ENCODE results near the gene SERTAD1.

GRCh38 chr19:40407714-40408597 lies 17.8 kb downstream of the SERTAD1 start:
- TF ChIP-seq, protein P1, sequence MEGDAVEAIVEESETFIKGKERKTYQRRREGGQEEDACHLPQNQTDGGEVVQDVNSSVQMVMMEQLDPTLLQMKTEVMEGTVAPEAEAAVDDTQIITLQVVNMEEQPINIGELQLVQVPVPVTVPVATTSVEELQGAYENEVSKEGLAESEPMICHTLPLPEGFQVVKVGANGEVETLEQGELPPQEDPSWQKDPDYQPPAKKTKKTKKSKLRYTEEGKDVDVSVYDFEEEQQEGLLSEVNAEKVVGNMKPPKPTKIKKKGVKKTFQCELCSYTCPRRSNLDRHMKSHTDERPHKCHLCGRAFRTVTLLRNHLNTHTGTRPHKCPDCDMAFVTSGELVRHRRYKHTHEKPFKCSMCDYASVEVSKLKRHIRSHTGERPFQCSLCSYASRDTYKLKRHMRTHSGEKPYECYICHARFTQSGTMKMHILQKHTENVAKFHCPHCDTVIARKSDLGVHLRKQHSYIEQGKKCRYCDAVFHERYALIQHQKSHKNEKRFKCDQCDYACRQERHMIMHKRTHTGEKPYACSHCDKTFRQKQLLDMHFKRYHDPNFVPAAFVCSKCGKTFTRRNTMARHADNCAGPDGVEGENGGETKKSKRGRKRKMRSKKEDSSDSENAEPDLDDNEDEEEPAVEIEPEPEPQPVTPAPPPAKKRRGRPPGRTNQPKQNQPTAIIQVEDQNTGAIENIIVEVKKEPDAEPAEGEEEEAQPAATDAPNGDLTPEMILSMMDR (IDR thresholded peaks at IDR 0.05), result no peak
- no peak for TF ChIP-seq POLR2A (IDR thresholded peaks at IDR 0.05)
- no peak for TF ChIP-seq EP300 (IDR thresholded peaks at IDR 0.05)
